ENCODE data around the gene SPAG16.
"Not testable (repeated sequence)": the region's sequence is repeated elsewhere in the genome, so short reads cannot be mapped to it uniquely, and the experiment has no call there.

DNA sequence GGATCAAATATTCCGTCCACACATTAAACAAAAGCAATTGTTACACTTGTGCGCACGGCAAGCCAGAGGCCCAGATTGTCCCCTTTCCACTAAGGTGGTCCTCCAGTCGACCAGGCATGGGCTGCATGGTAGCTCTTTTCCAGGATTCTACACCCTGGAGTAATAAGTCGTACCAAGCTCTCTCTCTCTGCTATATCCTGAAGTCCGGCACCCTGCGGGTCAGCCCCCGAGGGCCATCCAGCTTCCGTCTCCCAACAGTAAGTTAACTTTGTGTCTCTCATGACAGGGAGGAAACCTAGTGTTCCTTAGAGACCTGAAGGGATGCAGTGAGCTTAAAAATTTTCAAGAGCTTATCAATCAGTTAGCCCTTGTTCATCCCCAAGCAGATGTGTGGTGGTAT, 126.4 kb downstream of the SPAG16 start:
- TF ChIP-seq, protein P1, sequence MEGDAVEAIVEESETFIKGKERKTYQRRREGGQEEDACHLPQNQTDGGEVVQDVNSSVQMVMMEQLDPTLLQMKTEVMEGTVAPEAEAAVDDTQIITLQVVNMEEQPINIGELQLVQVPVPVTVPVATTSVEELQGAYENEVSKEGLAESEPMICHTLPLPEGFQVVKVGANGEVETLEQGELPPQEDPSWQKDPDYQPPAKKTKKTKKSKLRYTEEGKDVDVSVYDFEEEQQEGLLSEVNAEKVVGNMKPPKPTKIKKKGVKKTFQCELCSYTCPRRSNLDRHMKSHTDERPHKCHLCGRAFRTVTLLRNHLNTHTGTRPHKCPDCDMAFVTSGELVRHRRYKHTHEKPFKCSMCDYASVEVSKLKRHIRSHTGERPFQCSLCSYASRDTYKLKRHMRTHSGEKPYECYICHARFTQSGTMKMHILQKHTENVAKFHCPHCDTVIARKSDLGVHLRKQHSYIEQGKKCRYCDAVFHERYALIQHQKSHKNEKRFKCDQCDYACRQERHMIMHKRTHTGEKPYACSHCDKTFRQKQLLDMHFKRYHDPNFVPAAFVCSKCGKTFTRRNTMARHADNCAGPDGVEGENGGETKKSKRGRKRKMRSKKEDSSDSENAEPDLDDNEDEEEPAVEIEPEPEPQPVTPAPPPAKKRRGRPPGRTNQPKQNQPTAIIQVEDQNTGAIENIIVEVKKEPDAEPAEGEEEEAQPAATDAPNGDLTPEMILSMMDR (IDR thresholded peaks at IDR 0.05), result not testable (repeated sequence)
- TF ChIP-seq POLR2A (IDR thresholded peaks at IDR 0.05), result not testable (repeated sequence)

Measured in heart left ventricle (tissue), 13 donors.